H1 (cell line): Measurements from ENCODE around the gene ARL14. TPM values are rescaled to one million over a fixed set of nuclear protein-coding genes. Genes with fewer than 3 reads are reported as not detected.

ENCODE experiments used
- CTCF ChIA-PET: fragments of 300-600 bp; sonication (Branson Sonifier 250); formaldehyde crosslinking; loops from one replicate; lab custom pipeline; 2021; ENCODE audit not compliant: partially characterized antibody; lab: Charles Lee
- POLR2A ChIA-PET: fragments of 300-600 bp; sonication (Branson Sonifier 250); formaldehyde crosslinking; loops from one replicate; lab custom pipeline; 2021; ENCODE audit warnings: inconsistent platforms; ENCODE audit not compliant: partially characterized antibody; lab: Charles Lee
- DNase-seq, 2 experiments: peaks; one replicate each; pipeline versions ENCODE4 v3.0.0 to v3.0.0-alpha.2; 2010 to 2022; ENCODE audit warnings: low spot score in 2 of 2, low read depth in 1 of 2, mixed read lengths in 1 of 2
- FAIRE-seq: peaks from 2 replicates; lab custom pipeline; 2011; peaks lifted over from hg19 to GRCh38; lab: Jason Lieb, UNC
- H2AFZ ChIP-seq: 2 replicates; pipeline ENCODE4 v1.8.1; 2012; ENCODE audit warnings: low read length, inconsistent platforms
- H2AK5ac ChIP-seq: 2 replicates; pipeline ENCODE4 v1.6.1; 2013; ENCODE audit warnings: low read depth, low read length
- H2BK120ac ChIP-seq: replicated peaks from 2 replicates; pipeline ENCODE3; 2013; ENCODE audit warnings: low read depth, low read length, inconsistent platforms
- H2BK12ac ChIP-seq: 2 replicates; pipeline ENCODE4 v1.6.1; 2013; ENCODE audit warnings: low read depth, low read length
- H2BK15ac ChIP-seq: 2 replicates; pipeline ENCODE4 v1.6.1; 2013; ENCODE audit warnings: low read length
- H2BK20ac ChIP-seq: 2 replicates; pipeline ENCODE4 v1.6.1; 2013; ENCODE audit warnings: low read length
- H2BK5ac ChIP-seq: 2 replicates; pipeline ENCODE4 v1.6.1; 2013; ENCODE audit warnings: low read depth, low read length
- H3K14ac ChIP-seq: 2 replicates; pipeline ENCODE4 v1.6.1; 2013; ENCODE audit warnings: inconsistent platforms; ENCODE audit not compliant: insufficient read length
- H3K18ac ChIP-seq: 2 replicates; pipeline ENCODE4 v1.6.1; 2013; ENCODE audit warnings: low read length; ENCODE audit errors: extremely low read depth
- H3K23ac ChIP-seq: 2 replicates; pipeline ENCODE4 v1.6.1; 2013; ENCODE audit warnings: inconsistent platforms; ENCODE audit not compliant: insufficient read length
- H3K23me2 ChIP-seq: 2 replicates; pipeline ENCODE4 v1.6.1; 2013; ENCODE audit warnings: low read depth, low read length
- H3K27ac ChIP-seq: 2 replicates; pipeline ENCODE4 v1.6.1; 2011; ENCODE audit warnings: low read depth, low read length, inconsistent platforms
- H3K27me3 ChIP-seq, 4 experiments: replicated peaks in 1 of 4; 1 replicate in 1 of 4; 2 replicates in 3 of 4; pipeline versions ENCODE4 v1.6.1 to v1.8.1; 2011 to 2013; ENCODE audit warnings: low read length in 3 of 4, mild to moderate bottlenecking in 3 of 4, inconsistent platforms in 2 of 4, mixed read lengths in 2 of 4, moderate library complexity in 1 of 4; ENCODE audit not compliant: control insufficient read depth in 3 of 4, insufficient read depth in 3 of 4; ENCODE audit errors: extremely low read depth in 1 of 4
- H3K36me3 ChIP-seq, 4 experiments: 2 replicates each; pipeline versions ENCODE4 v1.6.1 to v1.8.1; 2011 to 2013; ENCODE audit warnings: mild to moderate bottlenecking in 4 of 4, low read length in 3 of 4, moderate library complexity in 2 of 4, control low read depth in 1 of 4, inconsistent platforms in 1 of 4; ENCODE audit not compliant: insufficient read depth in 4 of 4, control insufficient read depth in 2 of 4
- H3K4ac ChIP-seq: replicated peaks from 2 replicates; pipeline ENCODE3; 2013; ENCODE audit warnings: low read length, low read depth, mixed read lengths, inconsistent platforms; ENCODE audit not compliant: insufficient read length
- H3K4me1 ChIP-seq, 4 experiments: replicated peaks in 1 of 4; 1 replicate in 1 of 4; 2 replicates in 3 of 4; pipeline versions ENCODE4 v1.6.1 to v1.8.1; 2011 to 2013; ENCODE audit warnings: low read length in 3 of 4, inconsistent platforms in 2 of 4, mixed read lengths in 1 of 4; ENCODE audit not compliant: insufficient read depth in 4 of 4, control insufficient read depth in 3 of 4
- H3K4me2 ChIP-seq, 2 experiments: 2 replicates each; pipeline versions ENCODE4 v1.6.1 to v1.8.1; 2011 to 2013; ENCODE audit warnings: low read depth in 2 of 2, low read length in 2 of 2, control low read depth in 1 of 2, inconsistent platforms in 1 of 2, mild to moderate bottlenecking in 1 of 2; ENCODE audit not compliant: insufficient read depth in 1 of 2
- H3K4me3 ChIP-seq, 4 experiments: fragments of 200-600, 300-600 bp in 1 of 4; sonication (generic), shearing (Covaris generic), sonication (Bioruptor Twin) in 1 of 4; 2 replicates each; pipeline versions ENCODE4 v1.5.1 to v1.8.1; 2011 to 2016; ENCODE audit warnings: low read length in 4 of 4, low read depth in 3 of 4, control low read depth in 2 of 4, inconsistent platforms in 2 of 4, mild to moderate bottlenecking in 2 of 4, mixed read lengths in 1 of 4, moderate library complexity in 1 of 4; ENCODE audit not compliant: insufficient read depth in 2 of 4; ENCODE audit errors: extremely low read depth in 1 of 4
- H3K56ac ChIP-seq: replicated peaks from 2 replicates; pipeline ENCODE3; 2013; ENCODE audit warnings: low read depth, mild to moderate bottlenecking, mixed read lengths, low read length, inconsistent platforms; ENCODE audit not compliant: insufficient read length
- H3K79me1 ChIP-seq: 2 replicates; pipeline ENCODE4 v1.6.1; 2013; ENCODE audit warnings: low read depth, low read length, control low read depth
- H3K79me2 ChIP-seq, 2 experiments: 2 replicates each; pipeline versions ENCODE4 v1.6.1 to v1.8.1; 2012 to 2013; ENCODE audit warnings: low read length in 2 of 2, mild to moderate bottlenecking in 2 of 2, inconsistent platforms in 1 of 2; ENCODE audit not compliant: insufficient read depth in 2 of 2, control insufficient read depth in 1 of 2
- H3K9ac ChIP-seq, 4 experiments: replicated peaks in 1 of 4; 1 replicate in 1 of 4; 2 replicates in 3 of 4; pipeline versions ENCODE4 v1.6.1 to v1.8.1; 2011 to 2013; ENCODE audit warnings: low read depth in 3 of 4, low read length in 3 of 4, control low read depth in 2 of 4, mild to moderate bottlenecking in 2 of 4, moderate library complexity in 2 of 4, inconsistent platforms in 1 of 4; ENCODE audit errors: extremely low read depth in 1 of 4
- H3K9me3 ChIP-seq, 2 experiments: 2 replicates each; pipeline versions ENCODE4 v1.6.1 to v1.8.1; 2012 to 2013; ENCODE audit warnings: mild to moderate bottlenecking in 2 of 2, moderate library complexity in 2 of 2, control low read depth in 1 of 2, inconsistent platforms in 1 of 2, low read depth in 1 of 2, low read length in 1 of 2, mixed read lengths in 1 of 2; ENCODE audit not compliant: insufficient read depth in 2 of 2
- H4K20me1 ChIP-seq, 2 experiments: replicated peaks in 1 of 2; 2 replicates each; pipeline versions ENCODE3 to v1.8.1; 2011 to 2013; ENCODE audit warnings: inconsistent platforms in 2 of 2, low read length in 2 of 2, mild to moderate bottlenecking in 1 of 2; ENCODE audit not compliant: insufficient read depth in 2 of 2, control insufficient read depth in 1 of 2
- H4K5ac ChIP-seq: 2 replicates; pipeline ENCODE4 v1.6.1; 2013; ENCODE audit warnings: low read length, low read depth, mixed read lengths, inconsistent platforms; ENCODE audit not compliant: insufficient read length
- H4K8ac ChIP-seq: 2 replicates; pipeline ENCODE4 v1.8.0; 2013; ENCODE audit warnings: mild to moderate bottlenecking, moderate library complexity, low read length, inconsistent platforms; ENCODE audit not compliant: insufficient read depth; ENCODE audit errors: extremely low read depth
- H4K91ac ChIP-seq: replicated peaks from 2 replicates; pipeline ENCODE3; 2013; ENCODE audit warnings: low read length, mixed read lengths, inconsistent platforms; ENCODE audit not compliant: insufficient read length
- TCF12 ChIP-seq: IDR thresholded peaks from 2 replicates; pipeline ENCODE4 v1.6.1; 2011; ENCODE audit warnings: low read depth, mild to moderate bottlenecking, low read length
- USF2 ChIP-seq: IDR thresholded peaks from 2 replicates; pipeline ENCODE4 v1.6.1; 2011; ENCODE audit warnings: low read length, improper control_type of control experiment
- WGBS, 2 experiments: shearing (Covaris generic) in 1 of 2; methylation state at CpG; one replicate each; pipeline versions ENCODE4 v1.1.6 to v1.1.7; 2013 to 2015; ENCODE audit warnings: low lambda C conversion rate in 2 of 2, mixed read lengths in 2 of 2, inconsistent platforms in 1 of 2, low coverage in 1 of 2, missing lambda C conversion rate in 1 of 2; ENCODE audit not compliant: insufficient replicate concordance in 2 of 2, insufficient coverage in 1 of 2, insufficient read length in 1 of 2; ENCODE audit errors: extremely low coverage in 1 of 2, missing lambda C conversion rate in 1 of 2; 5-methylcytosine and 5-hydroxymethylcytosine counted together
- polyA plus RNA-seq, 7 experiments: library from polyadenylated mRNA; depleted of rRNA in 3 of 7; stranded (reverse) in 5 of 7; unstranded in 2 of 7; fragments of >200 nt in 5 of 7; fragments of 200-250 nt in 2 of 7; gene quantifications; 1 replicate in 5 of 7; 2 replicates in 1 of 7; 4 replicates in 1 of 7; pipeline versions ENCODE4 v1.2.1 to v1.2.3, GENCODE V29; 2011 to 2013; ENCODE audit warnings: missing spikeins in 2 of 7, mixed read lengths in 2 of 7
- total RNA-seq: library from RNA; stranded (reverse); fragmentation: NEBNext Ultra II Directional; extraction: Animal tissue kit (Norgen Biotek cat#: 25700); gene quantifications from 2 replicates; pipeline ENCODE4 v1.2.1, GENCODE V29; 2021

Gene ARL14
- total and polyA plus RNA-seq, 2 of the 8 experiments (the other 6 are each of a cell fraction or from before 2014, with no cell fraction given) = not detected

GRCh38 chr3:160701490-160701889, 24.5 kb downstream of the ARL14 start:
- Histone ChIP-seq H2AK5ac (no peak overlapping the region), H3K79me1 (no peaks in the 10 kb centered on the region), H4K20me1 (no peaks in the 10 kb centered on the region), H3K9ac (no peak overlapping the region), H3K14ac (no peak overlapping the region), H3K4ac (no peak overlapping the region), H4K91ac (no peak overlapping the region), H3K23me2 (no peaks in the 10 kb centered on the region), H2BK15ac (no peak overlapping the region), H3K36me3 (no peaks in the 10 kb centered on the region), H2BK5ac (no peak overlapping the region), H3K4me3 (no peak overlapping the region), H4K8ac (no peak overlapping the region), H2BK20ac (no peak overlapping the region), H3K4me1 (no peaks in the 10 kb centered on the region), H4K5ac (no peak overlapping the region), H3K79me2 (no peaks in the 10 kb centered on the region), H2BK12ac (no peak overlapping the region), H3K4me2 (no peak overlapping the region), H3K9me3 (no peaks in the 10 kb centered on the region), H3K56ac (no peak overlapping the region), H3K18ac (no peak overlapping the region), H3K27ac (no peak overlapping the region), H3K23ac (no peak overlapping the region), H3K27me3 (no peaks in the 10 kb centered on the region), H2AFZ (no peak overlapping the region), H2BK120ac (no peak overlapping the region)
- CTCF ChIA-PET = interaction anchor here (0.5 to 1.6 kb wide), 4 partner anchors 14 to 240 kb away, joined by 3 to 5 read pairs (median 4); no protein-coding TSS in a partner anchor
- 95% methylated on average over 1 of the region's 1 CpG; no CpG with 5 or more reads in 1 of the 2 experiments for WGBS, 2 experiments
- POLR2A ChIA-PET = no interaction called here
- FAIRE-seq (no peak), DNase-seq (no peak)
- TF ChIP-seq USF2 (no peak), TCF12 (no peak)
